GM12864 (cell line): ENCODE data around the gene GPR135.
"Not testable (repeated sequence)": the region's sequence is repeated elsewhere in the genome, so short reads cannot be mapped to it uniquely, and the experiment has no call there.

Experiments used
- DNase-seq: peaks from one replicate; pipeline ENCODE4 v3.0.0-alpha.2; 2011; ENCODE audit warnings: low read depth
- H3K4me3 ChIP-seq: 2 replicates; pipeline ENCODE4 v1.5.1; 2011; ENCODE audit warnings: mild to moderate bottlenecking, low read depth, low read length, control low read depth
- TF ChIP-seq, protein P1 (sequence below): IDR thresholded peaks from 2 replicates; pipeline ENCODE4 v1.5.1; 2011; ENCODE audit warnings: low read depth, mild to moderate bottlenecking, moderate library complexity, low read length, control low read depth, inconsistent platforms; ENCODE audit errors: missing control alignments

Gene GPR135

DNA sequence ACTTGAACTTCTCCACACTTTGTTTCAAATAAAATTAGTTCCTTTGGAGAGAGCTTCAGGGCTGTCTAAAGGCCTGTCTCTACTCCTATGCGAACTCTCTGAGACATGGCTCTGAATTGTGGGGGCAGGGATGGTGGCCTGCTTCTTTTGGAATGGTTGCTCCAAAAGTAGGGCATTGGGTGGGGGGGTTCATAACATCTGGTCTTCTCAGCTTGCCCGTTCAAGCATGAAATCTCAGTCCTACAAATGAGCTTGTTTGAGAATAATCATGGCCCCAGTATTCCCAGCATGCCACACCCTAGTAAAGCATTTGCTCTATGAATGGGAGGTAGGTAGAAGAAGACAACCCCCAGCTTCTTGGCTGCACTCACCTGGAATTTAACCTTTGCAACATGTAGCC, 6.7 kb downstream of the GPR135 start:
- H3K4me3 ChIP-seq, result no peak overlapping the region
- no peak for DNase-seq
- TF ChIP-seq, protein P1, sequence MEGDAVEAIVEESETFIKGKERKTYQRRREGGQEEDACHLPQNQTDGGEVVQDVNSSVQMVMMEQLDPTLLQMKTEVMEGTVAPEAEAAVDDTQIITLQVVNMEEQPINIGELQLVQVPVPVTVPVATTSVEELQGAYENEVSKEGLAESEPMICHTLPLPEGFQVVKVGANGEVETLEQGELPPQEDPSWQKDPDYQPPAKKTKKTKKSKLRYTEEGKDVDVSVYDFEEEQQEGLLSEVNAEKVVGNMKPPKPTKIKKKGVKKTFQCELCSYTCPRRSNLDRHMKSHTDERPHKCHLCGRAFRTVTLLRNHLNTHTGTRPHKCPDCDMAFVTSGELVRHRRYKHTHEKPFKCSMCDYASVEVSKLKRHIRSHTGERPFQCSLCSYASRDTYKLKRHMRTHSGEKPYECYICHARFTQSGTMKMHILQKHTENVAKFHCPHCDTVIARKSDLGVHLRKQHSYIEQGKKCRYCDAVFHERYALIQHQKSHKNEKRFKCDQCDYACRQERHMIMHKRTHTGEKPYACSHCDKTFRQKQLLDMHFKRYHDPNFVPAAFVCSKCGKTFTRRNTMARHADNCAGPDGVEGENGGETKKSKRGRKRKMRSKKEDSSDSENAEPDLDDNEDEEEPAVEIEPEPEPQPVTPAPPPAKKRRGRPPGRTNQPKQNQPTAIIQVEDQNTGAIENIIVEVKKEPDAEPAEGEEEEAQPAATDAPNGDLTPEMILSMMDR, result no peak

DNA sequence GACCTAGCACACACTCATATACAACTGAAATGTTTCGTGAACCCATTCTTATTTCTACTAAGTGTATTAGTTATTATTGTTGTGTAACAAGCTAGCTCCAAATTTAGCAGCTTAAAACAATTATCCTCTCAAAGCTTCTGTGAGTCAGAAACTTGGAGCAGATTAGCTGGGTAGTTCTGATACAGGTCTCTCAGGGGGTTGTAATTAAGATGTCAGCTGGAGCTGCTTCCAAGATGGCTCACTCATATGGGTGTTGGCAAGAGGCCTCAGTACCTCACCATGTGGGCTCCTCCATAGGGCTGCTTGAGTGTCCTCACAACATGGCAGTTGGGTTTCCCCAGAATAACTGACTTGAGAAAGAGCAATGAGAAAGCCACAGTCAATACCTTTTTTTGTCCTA, 9.8 kb downstream of the GPR135 start:
- TF ChIP-seq, protein P1, result no peak
- no peak for DNase-seq
- H3K4me3 ChIP-seq, result no peak overlapping the region

DNA sequence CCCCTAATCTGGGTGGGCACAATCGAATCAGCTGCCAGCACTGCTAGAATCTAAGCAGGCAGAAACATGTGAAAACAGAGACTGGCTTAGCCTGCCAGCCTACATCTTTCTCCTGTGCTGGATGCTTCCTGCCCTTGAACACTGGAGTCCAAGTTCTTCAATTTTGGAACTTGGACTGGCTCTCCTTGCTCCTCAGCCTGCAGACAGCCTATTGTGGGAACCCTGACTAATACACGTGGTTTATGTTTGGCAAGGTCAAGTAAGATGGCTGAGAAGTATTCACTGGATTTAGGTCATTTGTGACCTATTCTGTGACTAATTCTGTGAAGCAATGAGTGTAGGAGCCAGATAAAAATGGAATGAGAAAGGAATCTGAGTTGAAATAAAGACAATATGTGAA, 11.0 kb downstream of the GPR135 start:
- DNase-seq, result no peak
- TF ChIP-seq, protein P1, result no peak
- H3K4me3 ChIP-seq, result no peak overlapping the region

DNA sequence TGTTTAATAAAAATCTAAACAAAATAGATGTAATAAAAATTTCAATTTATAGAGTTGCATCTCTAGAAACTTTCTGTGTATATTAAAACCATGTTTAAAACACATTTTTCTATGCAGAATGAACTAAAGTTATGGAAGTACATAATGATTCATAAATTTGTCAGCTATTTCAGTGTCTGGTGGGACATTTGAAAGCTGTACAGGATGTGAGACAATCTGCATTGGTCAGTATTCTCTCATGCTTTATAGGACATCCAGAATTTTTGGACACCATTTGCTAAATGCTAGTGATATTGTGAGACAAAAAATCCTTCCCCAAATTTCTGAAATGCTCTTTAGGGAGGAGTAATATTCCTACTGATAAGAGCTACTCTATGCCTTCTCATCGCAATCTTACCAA, 13.3 kb downstream of the GPR135 start:
- DNase-seq, result no peak
- TF ChIP-seq, protein P1, result no peak
- no peak overlapping the region for H3K4me3 ChIP-seq

DNA sequence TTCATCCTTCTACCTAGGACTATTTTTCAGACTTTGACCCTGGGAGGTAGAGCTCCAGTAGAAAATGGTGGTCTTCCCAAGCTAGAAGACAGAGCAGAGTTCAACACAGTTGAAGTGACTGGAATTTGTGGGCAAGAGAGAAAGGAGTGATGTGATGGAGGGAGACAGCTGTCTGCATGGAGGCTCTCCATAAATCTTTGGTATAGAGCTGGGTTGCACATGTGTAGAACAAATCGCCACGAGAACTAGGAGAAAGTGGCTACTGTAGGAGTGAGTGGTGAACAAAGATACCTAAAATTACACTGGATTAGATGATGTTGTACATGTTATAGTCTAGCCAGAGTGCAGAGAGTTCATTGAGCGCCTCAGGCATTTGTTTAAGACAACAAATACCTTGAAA, 14.5 kb downstream of the GPR135 start:
- DNase-seq, result no peak
- TF ChIP-seq, protein P1, result no peak
- H3K4me3 ChIP-seq, result no peak overlapping the region

DNA sequence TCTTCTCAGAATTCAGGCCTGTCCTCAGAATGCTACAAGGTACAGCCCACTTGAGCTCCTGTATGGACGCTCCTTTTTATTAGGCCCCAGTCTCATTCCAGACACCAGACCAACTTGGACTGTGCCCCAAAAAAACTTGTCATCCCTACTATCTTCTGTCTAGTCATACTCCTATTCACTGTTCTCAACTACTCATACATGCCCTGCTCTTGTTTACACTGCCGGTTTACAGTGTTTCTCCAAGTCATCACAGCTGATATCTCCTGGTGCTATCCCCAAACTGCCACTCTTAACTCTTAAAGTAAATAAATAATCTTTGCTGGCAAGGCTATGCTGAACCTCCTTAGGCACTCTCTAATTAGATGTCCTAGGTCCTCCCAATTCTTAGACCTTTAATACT, 16.5 kb downstream of the GPR135 start:
- DNase-seq, H3K4me3 ChIP-seq: not testable (repeated sequence)

DNA sequence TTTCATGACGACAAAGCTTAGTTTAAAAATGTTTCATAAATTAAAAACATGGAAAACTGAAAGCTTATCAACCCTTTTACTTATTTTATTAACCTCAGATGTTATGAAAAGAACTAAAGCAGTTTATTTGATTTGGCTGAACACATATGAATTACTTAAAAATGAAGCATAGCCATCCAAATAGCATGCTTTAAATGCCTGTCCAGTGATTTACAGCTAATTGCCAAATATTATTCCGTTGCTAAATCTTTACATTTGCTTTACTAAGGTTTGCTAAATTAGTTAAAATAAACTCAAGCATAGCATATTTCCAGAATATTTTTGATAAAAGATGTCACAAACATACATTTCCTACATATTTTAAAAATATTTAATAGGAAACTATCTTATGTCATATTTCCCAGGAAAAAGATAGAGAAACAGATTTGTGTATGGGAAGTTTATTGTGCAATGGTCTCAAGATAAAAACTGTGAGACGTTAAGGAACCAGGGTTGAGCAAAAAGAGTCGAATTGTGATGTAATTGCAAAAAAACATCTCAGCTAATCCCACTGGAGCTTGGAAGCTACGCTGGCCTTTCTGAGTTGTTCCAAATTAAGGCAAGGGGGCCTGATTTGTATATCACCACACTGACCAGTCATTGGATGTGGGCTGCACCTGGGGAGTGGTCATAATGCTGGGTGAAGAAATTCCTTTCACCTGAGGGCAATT, 25.8 kb downstream of the GPR135 start:
- DNase-seq, result no peak
- no peak overlapping the region for H3K4me3 ChIP-seq
- TF ChIP-seq, protein P1, result no peak
